HepG2 (cell line): Measurements from ENCODE around the gene SPPL3. TPM values are rescaled to one million over a fixed set of nuclear protein-coding genes. Genes with fewer than 3 reads are reported as not detected.
A peak's percentile ranks its signal among the peaks of the same experiment; 100 is the strongest.
"Not testable (repeated sequence)": the region's sequence is repeated elsewhere in the genome, so short reads cannot be mapped to it uniquely, and the experiment has no call there.

Source experiments
- ATAC-seq: fragments of 200-7000 bp; cut with Tn5 transposase; 3 replicates; pipeline ENCODE4 v1.9.1; 2020; ENCODE audit warnings: mild to moderate bottlenecking, moderate library complexity
- BruUV-seq: library from RNA; stranded (reverse); fragments of 400-500 nt; replicated peaks from 2 replicates; lab custom pipeline; 2021; lab: Mats Ljungman, UMichigan
- CTCF ChIA-PET: fragments of 300-600 bp; formaldehyde crosslinking; extraction: SDS; loops from one replicate; lab custom pipeline; 2021; ENCODE audit warnings: low total read pairs, inconsistent platforms, low intra/inter-chr PET ratio; lab: Yijun Ruan, JAX
- POLR2A ChIA-PET: fragments of 350-600 bp; sonication (Branson Sonifier 250); formaldehyde crosslinking; loops from one replicate; lab custom pipeline; 2020; ENCODE audit warnings: antibody characterized with exemption, inconsistent platforms; lab: Yijun Ruan, JAX
- DNase-seq: peaks from one replicate; pipeline ENCODE4 v3.0.0-alpha.2; 2015; ENCODE audit warnings: low spot score
- FAIRE-seq: peaks from 3 replicates; lab custom pipeline; 2011; peaks lifted over from hg19 to GRCh38; lab: Jason Lieb, UNC
- H2AFZ ChIP-seq: one replicate; pipeline ENCODE4 v1.6.1; 2011; ENCODE audit warnings: low read length, inconsistent platforms
- H3K27ac ChIP-seq: fragments of 300-600 bp; 3 replicates; pipeline ENCODE4 v1.8.0; 2011; ENCODE audit warnings: mixed run types, mild to moderate bottlenecking, mixed read lengths, low read length, inconsistent platforms; ENCODE audit not compliant: insufficient read depth; ENCODE audit errors: extremely low read length
- H3K27me3 ChIP-seq, 2 experiments: fragments of 200-600 bp in 1 of 2; 2 replicates in 1 of 2; 3 replicates in 1 of 2; pipeline versions ENCODE4 v1.6.0 to v1.8.0; 2011; ENCODE audit warnings: low read length in 2 of 2, mild to moderate bottlenecking in 2 of 2, moderate library complexity in 2 of 2, inconsistent platforms in 1 of 2; ENCODE audit not compliant: insufficient read depth in 2 of 2, control insufficient read depth in 1 of 2
- H3K36me3 ChIP-seq, 2 experiments: fragments of 200-600 bp in 1 of 2; replicated peaks in 1 of 2; 2 replicates in 1 of 2; 3 replicates in 1 of 2; pipeline versions ENCODE4 v1.5.1 to v1.8.0; 2011; ENCODE audit warnings: low read length in 2 of 2, inconsistent platforms in 1 of 2; ENCODE audit not compliant: insufficient read depth in 2 of 2, control insufficient read depth in 1 of 2
- H3K4me1 ChIP-seq: 2 replicates; pipeline ENCODE4 v1.5.1; 2012; ENCODE audit warnings: low read length, inconsistent platforms; ENCODE audit not compliant: insufficient read depth
- H3K4me2 ChIP-seq: 2 replicates; pipeline ENCODE4 v1.6.0; 2011; ENCODE audit warnings: low read depth, low read length, inconsistent platforms
- H3K4me3 ChIP-seq, 3 experiments: fragments of 200-600 bp in 1 of 3; sonication (generic), shearing (Covaris generic) in 1 of 3; replicated peaks in 1 of 3; 2 replicates each; pipeline ENCODE4 v1.5.1; 2011 to 2016; ENCODE audit warnings: low read length in 3 of 3, inconsistent platforms in 2 of 3, low read depth in 2 of 3, mild to moderate bottlenecking in 2 of 3, control low read depth in 1 of 3, mixed read lengths in 1 of 3; ENCODE audit not compliant: insufficient read depth in 1 of 3
- H3K79me2 ChIP-seq: one replicate; pipeline ENCODE4 v1.6.1; 2011; ENCODE audit warnings: low read length, inconsistent platforms; ENCODE audit not compliant: insufficient read depth
- H3K9ac ChIP-seq: 2 replicates; pipeline ENCODE4 v1.6.0; 2011; ENCODE audit warnings: mild to moderate bottlenecking, low read depth, low read length, inconsistent platforms; ENCODE audit not compliant: insufficient read depth
- H3K9me3 ChIP-seq: 2 replicates; pipeline ENCODE4 v1.5.1; 2012; ENCODE audit warnings: mild to moderate bottlenecking, low read length
- H4K20me1 ChIP-seq: 2 replicates; pipeline ENCODE4 v1.6.0; 2011; ENCODE audit warnings: inconsistent platforms, mild to moderate bottlenecking, low read length, moderate library complexity; ENCODE audit not compliant: insufficient read depth
- CEBPG ChIP-seq: IDR thresholded peaks from 2 replicates; pipeline ENCODE4 v1.6.1; 2016
- FOXA1 ChIP-seq, 2 experiments: fragments of 450-650 bp in 1 of 2; sonication (generic) in 1 of 2; formaldehyde crosslinking in 1 of 2; IDR thresholded peaks; 2 replicates each; pipeline versions ENCODE4 v1.4.0 to v1.6.1; 2016 to 2020; ENCODE audit warnings: missing genetic modification reagents in 1 of 2
- HNF1B ChIP-seq: sonication (generic); formaldehyde crosslinking; IDR thresholded peaks from 2 replicates; pipeline ENCODE4 v1.5.1; 2020; ENCODE audit warnings: mild to moderate bottlenecking, moderate library complexity, missing genetic modification reagents
- HNRNPK ChIP-seq: fragments of 200-400 bp; formaldehyde crosslinking; IDR thresholded peaks from 2 replicates; pipeline ENCODE4 v1.6.1; 2018; ENCODE audit warnings: low read length, low read depth, moderate library complexity, mild to moderate bottlenecking; ENCODE audit not compliant: poor library complexity, severe bottlenecking
- JUNB ChIP-seq: sonication (generic); formaldehyde crosslinking; IDR thresholded peaks from 2 replicates; pipeline ENCODE4 v1.8.0; 2022; ENCODE audit warnings: missing genetic modification reagents, mild to moderate bottlenecking, borderline replicate concordance
- KMT2B ChIP-seq: IDR thresholded peaks from 2 replicates; pipeline ENCODE4 v1.6.1; 2016; ENCODE audit warnings: missing genetic modification reagents, missing compliant biosample characterization
- MTF2 ChIP-seq: sonication (generic); formaldehyde crosslinking; IDR thresholded peaks from 2 replicates; pipeline ENCODE4 v1.5.0; 2020; ENCODE audit warnings: missing genetic modification reagents, borderline replicate concordance
- MYC ChIP-seq: sonication (generic); formaldehyde crosslinking; IDR thresholded peaks from 2 replicates; pipeline ENCODE4 v1.9.0; 2021; ENCODE audit warnings: missing genetic modification reagents, borderline replicate concordance
- POLR2G ChIP-seq: fragments of 200-400 bp; formaldehyde crosslinking; IDR thresholded peaks from 2 replicates; pipeline ENCODE4 v1.6.1; 2018; ENCODE audit warnings: mild to moderate bottlenecking, low read depth, low read length, moderate library complexity
- ZBTB7A ChIP-seq: sonication (generic); formaldehyde crosslinking; IDR thresholded peaks from 2 replicates; pipeline ENCODE4 v1.8.0; 2022; ENCODE audit warnings: mild to moderate bottlenecking, missing genetic modification reagents
- ZNF260 ChIP-seq: sonication (generic); formaldehyde crosslinking; IDR thresholded peaks from 2 replicates; pipeline ENCODE4 v1.4.0; 2020; ENCODE audit warnings: missing genetic modification reagents, low read depth, mild to moderate bottlenecking, borderline replicate concordance
- WGBS: methylation state at CpG from one replicate; pipeline ENCODE4 v1.1.6; 2017; ENCODE audit warnings: low lambda C conversion rate; 5-methylcytosine and 5-hydroxymethylcytosine counted together
- in situ Hi-C: cut with HindIII; loops from 2 replicates; pipeline ENCODE4 v1.10.0; 2017; ENCODE audit warnings: low pct_unique_long_range_greater_than_20kb; ENCODE audit not compliant: extremely low pct_ligation_motif_present
- intact Hi-C: fragments of 100-400 bp; cut with micrococcal nuclease; formaldehyde crosslinking; loops from one replicate; pipeline ENCODE4 v1.10.0; 2022; ENCODE audit not compliant: unreplicated experiment
- polyA plus RNA-seq, 8 experiments: library from polyadenylated mRNA; depleted of rRNA in 3 of 8; stranded (reverse) in 7 of 8; unstranded in 1 of 8; fragments of >200 nt; fragmentation: Illumina TruSeq in 4 of 8; extraction: Trizol in 4 of 8; gene quantifications; 2 replicates each; pipeline versions ENCODE4 v1.2.1 to v1.2.3, GENCODE V29; 2011 to 2016; ENCODE audit warnings: low read depth in 4 of 8, missing spikeins in 1 of 8, mixed read lengths in 1 of 8; ENCODE audit not compliant: insufficient read depth in 1 of 8
- total RNA-seq, 5 experiments: library from RNA; depleted of rRNA; stranded (reverse); fragments of >200 nt; fragmentation: Illumina TruSeq; extraction: Trizol; gene quantifications; 2 replicates each; pipeline ENCODE4 v1.2.3, GENCODE V29; 2016; ENCODE audit warnings: low read depth in 1 of 5

SPPL3 gene
- total and polyA plus RNA-seq, 2 of the 13 experiments (the other 11 are each of a cell fraction or from before 2014, with no cell fraction given), result 8.9 to 9.1 TPM

- TF ChIP-seq HNF1B (CRISPR knock-in tag) (no peak), MYC (CRISPR knock-in tag) (no peak), KMT2B (no peak), MTF2 (CRISPR knock-in tag) (no peak), POLR2G (no peak), JUNB (CRISPR knock-in tag) (no peak), FOXA1 (IDR thresholded peaks at IDR 0.05) (no peak), FOXA1 (CRISPR knock-in tag; IDR thresholded peaks at IDR 0.05) (no peak), ZNF260 (no peak), ZBTB7A (CRISPR knock-in tag) (no peak), HNRNPK (no peak)
These were observed 110.8 kb downstream of the SPPL3 start (continued) for GRCh38 chr12:120793357-120793756.

GRCh38 chr12:120792456-120792855, 111.7 kb downstream of the SPPL3 start:
- peaks cover 14% of the 10 kb centered on the region; the same call in 1 of the 2 replicates for H3K4me1 ChIP-seq
- H3K9me3 ChIP-seq, CTCF ChIA-PET, intact Hi-C loops, H3K36me3 ChIP-seq, FAIRE-seq, H3K79me2 ChIP-seq, BruUV-seq, DNase-seq, H3K4me3 ChIP-seq, H4K20me1 ChIP-seq, H2AFZ ChIP-seq, ATAC-seq, H3K4me2 ChIP-seq, H3K9ac ChIP-seq, H3K27ac ChIP-seq, in situ Hi-C loops, H3K27me3 ChIP-seq: not testable (repeated sequence)
- TF ChIP-seq CEBPG, result peak; percentile 33; the same call in 1 of the 2 replicates
- POLR2A ChIA-PET, result interaction anchor here (0.7 kb wide), 1 partner anchor 189 kb away, joined by 3 read pairs; no protein-coding TSS in a partner anchor
- WGBS, result 98% methylated on average over 9 of the region's 9 CpGs
